HG03280 (cell line): ENCODE measurements around the gene TCEANC2.

Source experiments
- ATAC-seq: cut with Tn5 transposase; IDR thresholded peaks from one replicate; pipeline ENCODE4 v1.9.1; 2021; ENCODE audit warnings: mild to moderate bottlenecking, moderate library complexity; ENCODE audit not compliant: unreplicated experiment

The TCEANC2 gene

GRCh38 chr1:54129858-54130257, 76.5 kb downstream of the TCEANC2 start:
- no peak for ATAC-seq

GRCh38 chr1:54131419-54131818, 78.0 kb downstream of the TCEANC2 start:
- no peak for ATAC-seq

DNA sequence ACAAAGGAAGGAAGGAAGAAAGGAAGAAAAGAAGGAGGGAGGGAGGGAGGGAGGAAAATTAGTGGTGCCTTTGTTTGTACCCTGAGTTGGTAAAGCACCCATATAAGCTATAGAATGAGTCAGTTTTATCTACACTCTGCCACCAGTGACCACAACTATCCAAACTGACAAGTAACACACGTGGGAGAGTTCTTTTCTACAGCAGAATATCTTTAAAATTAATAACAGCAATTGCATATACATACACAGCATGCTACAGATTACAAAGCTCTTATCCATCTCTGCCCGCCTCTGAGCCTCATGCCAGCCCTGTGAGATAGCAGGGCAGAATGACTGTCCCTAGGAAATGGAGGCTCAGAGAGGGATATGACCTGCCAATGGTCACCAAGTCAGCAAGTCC, 79.1 kb downstream of the TCEANC2 start:
- no peak for ATAC-seq

DNA sequence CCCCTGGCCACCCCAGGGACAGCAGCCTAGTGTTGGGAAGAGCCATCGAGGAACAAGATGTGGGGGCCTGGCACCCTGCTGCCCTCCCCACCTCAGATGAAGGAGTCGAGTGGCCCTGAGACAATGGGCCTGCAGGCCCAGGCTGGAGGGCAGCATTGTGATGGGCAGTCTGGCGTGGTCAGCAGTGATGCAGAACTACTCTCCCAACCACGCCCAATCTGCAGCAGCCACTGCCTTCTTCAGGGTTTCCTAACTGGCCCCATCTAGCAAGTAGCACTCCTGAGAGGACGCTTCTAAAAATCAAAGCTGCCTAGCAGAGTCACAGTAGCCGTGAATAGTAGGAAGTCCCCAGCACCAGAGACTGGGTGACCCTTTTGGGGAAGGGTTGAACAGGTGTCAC, 80.9 kb downstream of the TCEANC2 start:
- no peak for ATAC-seq

GRCh38 chr1:54135436-54136120, 82.2 kb downstream of the TCEANC2 start:
- no peak for ATAC-seq

GRCh38 chr1:54136269-54136896, 83.0 kb downstream of the TCEANC2 start:
- no peak for ATAC-seq

- no peak for ATAC-seq
Observed at GRCh38 chr1:54136963-54137533, 83.6 kb downstream of the TCEANC2 start.

- ATAC-seq: no peak
Observed at GRCh38 chr1:54137534-54138061, 84.2 kb downstream of the TCEANC2 start.

DNA sequence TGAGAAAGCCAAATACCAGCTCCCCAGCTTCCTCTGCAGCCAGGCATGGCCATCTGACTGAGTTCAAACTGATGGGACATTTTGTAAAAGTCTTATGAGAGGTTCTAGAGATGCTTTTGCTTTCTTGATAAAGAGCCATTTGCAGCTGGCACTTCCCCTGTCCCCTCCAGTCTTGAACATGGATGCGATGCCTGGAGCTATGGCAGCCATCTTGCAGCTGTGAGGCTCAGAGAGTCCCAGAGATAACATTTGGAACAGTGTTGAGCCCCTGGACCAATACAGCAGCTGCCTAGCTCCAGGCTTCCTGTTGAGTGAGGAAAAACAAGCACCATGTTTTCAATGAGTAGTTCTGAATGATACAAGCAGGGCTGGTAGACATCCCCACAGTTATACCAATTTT, 85.6 kb downstream of the TCEANC2 start:
- ATAC-seq: no peak

GRCh38 chr1:54139711-54140110, 86.3 kb downstream of the TCEANC2 start:
- ATAC-seq: no peak

DNA sequence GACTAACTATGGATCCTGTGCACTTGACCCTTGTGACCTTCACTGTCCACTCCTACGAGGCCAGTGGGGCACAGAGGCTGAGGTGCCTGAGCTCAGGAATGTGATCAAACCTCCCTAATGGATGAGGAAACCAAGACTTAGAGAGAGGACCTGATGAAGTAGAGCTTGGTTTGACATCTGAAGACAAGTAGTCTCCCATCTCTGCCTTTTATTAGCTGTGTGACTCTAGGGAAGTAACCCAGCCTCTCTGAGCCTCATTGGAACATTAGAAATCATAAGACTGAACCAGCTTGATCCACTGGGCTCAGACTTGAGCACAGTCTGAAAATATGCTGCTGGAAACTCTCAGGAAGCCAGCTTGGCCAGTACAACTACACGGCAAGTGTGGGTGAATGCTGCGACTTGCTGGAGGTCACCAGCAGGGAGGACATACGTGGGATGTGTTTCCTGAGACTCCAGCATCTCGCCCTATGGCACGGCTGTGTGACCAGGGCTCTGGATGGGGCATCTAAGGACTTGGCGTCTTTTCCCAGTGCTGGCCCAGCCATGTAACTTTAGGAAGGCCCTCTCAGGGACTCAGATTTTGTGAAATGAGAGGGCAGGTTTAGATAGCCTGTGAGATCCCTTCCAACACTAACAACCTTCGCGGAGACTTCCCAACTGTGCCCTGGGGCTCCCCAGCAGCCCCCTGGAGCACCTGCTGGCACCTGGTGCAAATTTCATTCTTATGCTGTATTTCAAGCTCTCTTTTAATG, 88.9 kb downstream of the TCEANC2 start:
- ATAC-seq: no peak

GRCh38 chr1:54144366-54144765, 91.0 kb downstream of the TCEANC2 start:
- no peak for ATAC-seq

GRCh38 chr1:54149734-54150133, 96.3 kb downstream of the TCEANC2 start:
- ATAC-seq: no peak

DNA sequence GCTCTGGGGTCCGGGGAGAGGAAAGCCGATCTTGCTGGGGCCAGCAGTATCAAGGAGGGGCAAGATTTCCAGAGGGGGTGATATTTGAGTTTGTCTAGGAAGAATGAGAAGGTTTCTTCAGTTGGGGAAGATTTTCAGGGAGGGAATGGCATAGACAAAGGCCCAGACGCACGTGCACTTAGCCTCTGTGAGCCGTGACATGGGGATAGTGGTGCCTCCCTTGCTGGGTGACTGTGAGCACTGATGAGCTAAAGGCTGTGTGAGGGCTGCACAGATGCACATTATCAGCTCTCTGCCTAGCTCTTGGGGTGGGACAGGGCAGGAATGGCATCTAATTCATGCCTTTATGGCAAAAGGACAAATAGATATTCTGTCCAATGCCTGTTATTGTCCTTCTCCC, 97.6 kb downstream of the TCEANC2 start:
- ATAC-seq: no peak

DNA sequence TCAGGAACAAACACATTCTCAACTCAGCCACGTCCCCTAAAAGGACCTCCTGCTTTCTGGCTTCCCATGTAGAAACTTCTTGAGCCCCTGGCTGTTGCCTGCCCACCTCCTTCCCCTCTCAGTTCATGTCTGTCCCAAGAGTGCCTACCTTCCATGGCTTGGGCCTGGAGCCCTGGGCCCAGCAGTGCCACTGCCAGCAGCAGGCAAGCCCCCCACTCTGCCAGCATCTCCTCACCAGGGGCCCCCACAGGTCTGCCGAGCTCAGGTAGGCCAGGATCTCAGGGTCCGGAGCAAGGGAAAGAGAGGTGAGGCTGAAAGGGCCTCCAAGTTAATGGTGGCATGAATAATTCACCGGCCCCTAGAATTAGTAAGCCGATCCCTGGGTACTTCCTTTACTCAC, 99.3 kb downstream of the TCEANC2 start, which contains the start of gene CDCP2:
Gene CDCP2 (minus strand): TSS at position 305 of the 400 bp plus-strand sequence. CDS start 78 bp downstream, at position 227.
- no peak for ATAC-seq

- no peak for ATAC-seq
Observed at GRCh38 chr1:54153535-54154439, 100.4 kb downstream of the TCEANC2 start.
